H9 (cell line): ENCODE results near the gene ADGRB3. TPM values are rescaled to one million over a fixed set of nuclear protein-coding genes. Genes with fewer than 3 reads are reported as not detected.

Experiments
- DNase-seq: peaks from one replicate; pipeline ENCODE4 v3.0.0-alpha.2; 2017
- H2AFZ ChIP-seq: one replicate; pipeline ENCODE4 v1.6.1; 2013; ENCODE audit warnings: mild to moderate bottlenecking, low read length, control low read depth, moderate library complexity
- H2AK5ac ChIP-seq: 2 replicates; pipeline ENCODE4 v1.6.1; 2013; ENCODE audit warnings: low read length, control low read depth, mixed read lengths; ENCODE audit not compliant: insufficient read length
- H2BK120ac ChIP-seq: one replicate; pipeline ENCODE4 v1.6.1; 2013; ENCODE audit warnings: low read depth, mild to moderate bottlenecking, low read length, control low read depth, inconsistent platforms; ENCODE audit not compliant: poor library complexity, severe bottlenecking
- H2BK12ac ChIP-seq: 2 replicates; pipeline ENCODE4 v1.6.1; 2013; ENCODE audit warnings: low read length, control low read depth, mixed read lengths, low read depth; ENCODE audit not compliant: insufficient read length
- H2BK15ac ChIP-seq: 2 replicates; pipeline ENCODE4 v1.6.1; 2013; ENCODE audit warnings: low read depth, low read length, control low read depth
- H2BK20ac ChIP-seq: one replicate; pipeline ENCODE4 v1.6.1; 2013; ENCODE audit warnings: low read depth, mild to moderate bottlenecking, low read length, control low read depth, inconsistent platforms; ENCODE audit not compliant: poor library complexity, severe bottlenecking
- H2BK5ac ChIP-seq: 2 replicates; pipeline ENCODE4 v1.6.1; 2013; ENCODE audit warnings: low read length, control low read depth, mixed read lengths; ENCODE audit not compliant: insufficient read length
- H3K14ac ChIP-seq: 2 replicates; pipeline ENCODE4 v1.6.1; 2013; ENCODE audit warnings: low read length, control low read depth; ENCODE audit not compliant: insufficient read depth
- H3K18ac ChIP-seq: 2 replicates; pipeline ENCODE4 v1.6.1; 2013; ENCODE audit warnings: low read depth, mild to moderate bottlenecking, mixed read lengths, low read length, control low read depth; ENCODE audit not compliant: insufficient read length
- H3K23ac ChIP-seq: 2 replicates; pipeline ENCODE4 v1.6.1; 2013; ENCODE audit warnings: low read length, control low read depth, mixed read lengths, low read depth; ENCODE audit not compliant: insufficient read length
- H3K23me2 ChIP-seq: 2 replicates; pipeline ENCODE4 v1.6.1; 2013; ENCODE audit warnings: low read depth, mild to moderate bottlenecking, mixed read lengths, low read length, control low read depth; ENCODE audit not compliant: insufficient read length, poor library complexity, severe bottlenecking
- H3K27ac ChIP-seq: 2 replicates; pipeline ENCODE4 v1.5.1; 2013; ENCODE audit warnings: low read length, control low read depth, mixed read lengths, low read depth; ENCODE audit not compliant: insufficient read length
- H3K27me3 ChIP-seq: 2 replicates; pipeline ENCODE4 v1.6.1; 2013; ENCODE audit warnings: low read length, control low read depth, inconsistent platforms; ENCODE audit not compliant: insufficient read depth
- H3K4ac ChIP-seq: 2 replicates; pipeline ENCODE4 v1.6.1; 2013; ENCODE audit warnings: low read depth, mild to moderate bottlenecking, control low read depth, inconsistent platforms, low read length, moderate library complexity
- H3K4me1 ChIP-seq: 2 replicates; pipeline ENCODE4 v1.6.1; 2013; ENCODE audit warnings: low read length, control low read depth, inconsistent platforms; ENCODE audit not compliant: insufficient read depth
- H3K4me2 ChIP-seq: 2 replicates; pipeline ENCODE4 v1.6.1; 2013; ENCODE audit warnings: low read length, control low read depth, mixed read lengths; ENCODE audit not compliant: insufficient read length, insufficient read depth
- H3K56ac ChIP-seq: 2 replicates; pipeline ENCODE4 v1.6.1; 2013; ENCODE audit warnings: low read depth, mild to moderate bottlenecking, mixed read lengths, low read length, control low read depth; ENCODE audit not compliant: insufficient read length
- H3K79me1 ChIP-seq: 2 replicates; pipeline ENCODE4 v1.6.1; 2013; ENCODE audit warnings: low read depth, mild to moderate bottlenecking, moderate library complexity, low read length, control low read depth, inconsistent platforms; ENCODE audit not compliant: insufficient read depth, poor library complexity, severe bottlenecking
- H3K79me2 ChIP-seq: 2 replicates; pipeline ENCODE4 v1.6.1; 2013; ENCODE audit warnings: low read length, control low read depth, inconsistent platforms; ENCODE audit not compliant: insufficient read depth
- H3K9ac ChIP-seq: 2 replicates; pipeline ENCODE4 v1.6.1; 2013; ENCODE audit warnings: low read length, control low read depth, mixed read lengths; ENCODE audit not compliant: insufficient read length; ENCODE audit errors: extremely low read depth
- H3K9me3 ChIP-seq: one replicate; pipeline ENCODE4 v1.6.1; 2013; ENCODE audit warnings: low read depth, low read length, inconsistent platforms; ENCODE audit not compliant: control insufficient read depth
- H3T11ph ChIP-seq: one replicate; pipeline ENCODE4 v1.6.1; 2013; ENCODE audit warnings: mild to moderate bottlenecking, low read length, control low read depth, inconsistent platforms
- H4K20me1 ChIP-seq: one replicate; pipeline ENCODE4 v1.6.1; 2013; ENCODE audit not compliant: control insufficient read depth, insufficient read length, insufficient read depth
- H4K5ac ChIP-seq: 2 replicates; pipeline ENCODE4 v1.6.1; 2013; ENCODE audit warnings: low read depth, mild to moderate bottlenecking, mixed read lengths, low read length, control low read depth; ENCODE audit not compliant: insufficient read length
- H4K8ac ChIP-seq: replicated peaks from 2 replicates; pipeline ENCODE4 v1.6.1; 2013; ENCODE audit warnings: low read length, control low read depth, mixed read lengths, low read depth; ENCODE audit not compliant: insufficient read length
- H4K91ac ChIP-seq: 2 replicates; pipeline ENCODE4 v1.6.1; 2013; ENCODE audit warnings: low read depth, mild to moderate bottlenecking, moderate library complexity, mixed read lengths, low read length, control low read depth; ENCODE audit not compliant: insufficient read length
- H3K27ac Mint-ChIP-seq, 3 experiments: 2 replicates in 2 of 3; 3 replicates in 1 of 3; pipeline ENCODE4 v1.8.0; 2020 to 2021; ENCODE audit warnings: mixed read lengths in 3 of 3, mild to moderate bottlenecking in 1 of 3, moderate library complexity in 1 of 3
- H3K27me3 Mint-ChIP-seq: 2 replicates; pipeline ENCODE4 v1.8.0; 2021; ENCODE audit warnings: low read depth, mild to moderate bottlenecking, moderate library complexity, mixed read lengths
- H3K36me3 Mint-ChIP-seq, 3 experiments: 2 replicates in 2 of 3; 3 replicates in 1 of 3; pipeline ENCODE4 v1.8.0; 2020 to 2021; ENCODE audit warnings: low read depth in 3 of 3, mixed read lengths in 3 of 3; ENCODE audit not compliant: insufficient read depth in 1 of 3
- H3K4me1 Mint-ChIP-seq, 2 experiments: 2 replicates each; pipeline ENCODE4 v1.8.0; 2020; ENCODE audit warnings: mixed read lengths in 2 of 2
- H3K4me3 Mint-ChIP-seq, 2 experiments: 2 replicates in 1 of 2; 3 replicates in 1 of 2; pipeline ENCODE4 v1.8.0; 2020 to 2021; ENCODE audit warnings: mild to moderate bottlenecking in 2 of 2, mixed read lengths in 2 of 2, moderate library complexity in 1 of 2
- H3K9me3 Mint-ChIP-seq, 2 experiments: 2 replicates in 1 of 2; 3 replicates in 1 of 2; pipeline ENCODE4 v1.8.0; 2020; ENCODE audit warnings: mild to moderate bottlenecking in 2 of 2, mixed read lengths in 2 of 2, moderate library complexity in 1 of 2
- CTCF ChIP-seq: fragments of 200-600 bp; sonication (generic); conservative IDR thresholded peaks from 3 replicates; pipeline ENCODE4 v1.8.0; 2021; ENCODE audit warnings: antibody characterized with exemption, mild to moderate bottlenecking
- total RNA-seq: library from RNA; stranded (reverse); gene quantifications from 2 replicates; pipeline ENCODE4 v1.2.1, GENCODE V29; 2021

Gene ADGRB3
- total RNA-seq, 1 experiment from 2014 or later: 0.37 TPM

GRCh38 chr6:68891419-68891818 lies 256.3 kb downstream of the ADGRB3 start:
- DNase-seq: no peak
- no peaks in the 10 kb centered on the region for H3K79me1 ChIP-seq
- H3K23ac ChIP-seq: no peak overlapping the region
- Mint-ChIP-seq H3K4me3 (no peak overlapping the region), H3K4me1 (no peaks in the 10 kb centered on the region), H3K9me3 (peaks cover 5 to 7% of the 10 kb centered on the region in 2 experiments; a peak in 3 of 5 replicates), H3K36me3 (peaks cover 0 to 4% (median 3%) of the 10 kb centered on the region in 3 experiments; a peak in 3 of 7 replicates), H3K27ac (no peak overlapping the region), H3K27me3 (no peaks in the 10 kb centered on the region)
- no peak overlapping the region for H3K9ac ChIP-seq
- H3K4ac ChIP-seq: no peak overlapping the region
- no peak overlapping the region for H2AFZ ChIP-seq
- H3K27ac ChIP-seq: no peak overlapping the region
- no peak overlapping the region for H2BK12ac ChIP-seq
- no peaks in the 10 kb centered on the region for H3K79me2 ChIP-seq
- no peak overlapping the region for H2AK5ac ChIP-seq
- no peak overlapping the region for H4K91ac ChIP-seq
- no peaks in the 10 kb centered on the region for H3K27me3 ChIP-seq
- H3K18ac ChIP-seq: no peak overlapping the region
- no peak overlapping the region for H2BK5ac ChIP-seq
- H3K9me3 ChIP-seq: no peaks in the 10 kb centered on the region
- no peak overlapping the region for H2BK120ac ChIP-seq
- H3T11ph ChIP-seq: no peak overlapping the region
- H3K4me1 ChIP-seq: no peaks in the 10 kb centered on the region
- no peak overlapping the region for H2BK20ac ChIP-seq
- no peak overlapping the region for H4K5ac ChIP-seq
- no peak overlapping the region for H3K14ac ChIP-seq
- TF ChIP-seq CTCF: no peak
- H2BK15ac ChIP-seq: no peak overlapping the region
- no peaks in the 10 kb centered on the region for H4K20me1 ChIP-seq
- no peaks in the 10 kb centered on the region for H3K23me2 ChIP-seq
- H4K8ac ChIP-seq: no peak overlapping the region
- no peak overlapping the region for H3K4me2 ChIP-seq
- H3K56ac ChIP-seq: no peak overlapping the region
